Fibroblast of lung (primary cell): ENCODE measurements around the gene SETD9. TPM values are rescaled to one million over a fixed set of nuclear protein-coding genes. Genes with fewer than 3 reads are reported as not detected.
A peak's percentile ranks its signal among the peaks of the same experiment; 100 is the strongest.

Source experiments
- DNase-seq, 2 donors: peaks; one replicate each; pipeline versions ENCODE4 v3.0.0 to v3.0.0-alpha.2; 2010; ENCODE audit warnings: low read depth in 2 of 2
- H2AFZ ChIP-seq: 2 replicates; pipeline ENCODE4 v1.5.1; 2012; ENCODE audit warnings: low read length, control low read depth, inconsistent platforms
- H3K27ac ChIP-seq: 2 replicates; pipeline ENCODE4 v1.5.1; 2011; ENCODE audit warnings: low read length, control low read depth; ENCODE audit not compliant: insufficient read depth
- H3K27me3 ChIP-seq: 2 replicates; pipeline ENCODE4 v1.5.1; 2011; ENCODE audit warnings: mild to moderate bottlenecking, low read length; ENCODE audit not compliant: control insufficient read depth, insufficient read depth
- H3K36me3 ChIP-seq: 2 replicates; pipeline ENCODE4 v1.5.1; 2011; ENCODE audit warnings: low read length; ENCODE audit not compliant: control insufficient read depth, insufficient read depth
- H3K4me1 ChIP-seq: 2 replicates; pipeline ENCODE4 v1.5.1; 2011; ENCODE audit warnings: low read length; ENCODE audit not compliant: control insufficient read depth, insufficient read depth; ENCODE audit errors: extremely low read depth
- H3K4me2 ChIP-seq: 2 replicates; pipeline ENCODE4 v1.5.1; 2011; ENCODE audit warnings: low read length, control low read depth; ENCODE audit not compliant: insufficient read depth; ENCODE audit errors: extremely low read depth
- H3K4me3 ChIP-seq, 4 experiments: fragments of 200-600 bp in 1 of 4; sonication (generic) in 1 of 4; replicated peaks in 1 of 4; 2 replicates each; pipeline ENCODE4 v1.5.1; 2011 to 2016; ENCODE audit warnings: low read length in 4 of 4, low read depth in 3 of 4, mild to moderate bottlenecking in 3 of 4, control low read depth in 2 of 4, inconsistent platforms in 1 of 4, mixed read lengths in 1 of 4; ENCODE audit not compliant: insufficient read depth in 1 of 4; ENCODE audit errors: control extremely low read depth in 1 of 4
- H3K79me2 ChIP-seq: 2 replicates; pipeline ENCODE4 v1.5.1; 2012; ENCODE audit warnings: mild to moderate bottlenecking, low read length, inconsistent platforms; ENCODE audit not compliant: control insufficient read depth, insufficient read depth
- H3K9ac ChIP-seq: 2 replicates; pipeline ENCODE4 v1.5.1; 2011; ENCODE audit warnings: mild to moderate bottlenecking, low read length, control low read depth; ENCODE audit not compliant: insufficient read depth
- H3K9me3 ChIP-seq: 2 replicates; pipeline ENCODE4 v1.5.1; 2012; ENCODE audit warnings: low read depth, low read length; ENCODE audit not compliant: control insufficient read depth, insufficient read depth
- H4K20me1 ChIP-seq: 2 replicates; pipeline ENCODE4 v1.5.1; 2011; ENCODE audit warnings: low read length; ENCODE audit not compliant: control insufficient read depth, insufficient read depth; ENCODE audit errors: extremely low read depth
- EZH2 ChIP-seq: IDR thresholded peaks from 2 replicates; pipeline ENCODE4 v1.5.1; 2012; ENCODE audit warnings: low read length, control low read depth, mild to moderate bottlenecking; ENCODE audit errors: missing control alignments
- polyA plus RNA-seq, 2 donors: library from polyadenylated mRNA; depleted of rRNA in 1 of 2; stranded (reverse) in 1 of 2; unstranded in 1 of 2; fragments of >200 nt; gene quantifications; 2 replicates each; pipeline ENCODE4 v1.2.1, GENCODE V29; 2011 to 2012; ENCODE audit warnings: missing spikeins in 1 of 2
- total RNA-seq: library from RNA; depleted of rRNA; stranded (reverse); fragments of >200 nt; gene quantifications from 2 replicates; pipeline ENCODE4 v1.2.1, GENCODE V29; 2014
- TF ChIP-seq, protein P1 (sequence below), 2 donors: IDR thresholded peaks in 1 of 2; conservative IDR thresholded peaks in 1 of 2; 1 replicate in 1 of 2; 2 replicates in 1 of 2; pipeline ENCODE4 v1.5.1; 2011 to 2012; ENCODE audit warnings: low read length in 2 of 2, control low read depth in 1 of 2, inconsistent platforms in 1 of 2, low read depth in 1 of 2, mild to moderate bottlenecking in 1 of 2

SETD9 gene
- total and polyA plus RNA-seq, 2 donors (not counting 1 experiment from before 2014, with no cell fraction given), result 2.2 to 15.5 TPM

DNA sequence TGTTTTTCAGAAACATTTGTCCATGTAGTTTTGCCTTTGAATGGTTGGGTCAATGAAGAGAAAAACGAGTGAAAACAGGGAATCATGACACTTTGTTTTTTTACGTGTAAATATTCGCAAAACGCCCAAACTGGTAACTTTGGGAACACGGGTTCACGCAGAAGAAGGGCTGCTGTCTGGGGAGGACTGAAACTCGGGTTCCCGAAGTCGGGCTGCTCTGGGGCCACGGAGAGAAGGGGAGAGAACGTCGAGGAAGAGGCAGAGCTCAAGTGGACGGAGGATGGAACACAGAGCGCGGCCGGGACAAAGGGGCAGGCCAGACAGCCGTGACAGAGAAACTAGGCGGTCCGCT is 478 bp upstream of the SETD9 start:
- H3K27me3 ChIP-seq, result no peaks in the 10 kb centered on the region
- H3K4me2 ChIP-seq, result peak overlapping the region; percentile 77
- no peaks in the 10 kb centered on the region for H3K4me1 ChIP-seq
- no peaks in the 10 kb centered on the region for H3K9me3 ChIP-seq
- no peaks in the 10 kb centered on the region for H4K20me1 ChIP-seq
- H3K9ac ChIP-seq, result peak overlapping the region; percentile 84
- H3K36me3 ChIP-seq, result no peaks in the 10 kb centered on the region
- no peaks in the 10 kb centered on the region for H3K79me2 ChIP-seq
- H2AFZ ChIP-seq, result peak overlapping the region; percentile 99
- peak overlapping the region; percentile 90 for H3K27ac ChIP-seq
- TF ChIP-seq, protein P1, sequence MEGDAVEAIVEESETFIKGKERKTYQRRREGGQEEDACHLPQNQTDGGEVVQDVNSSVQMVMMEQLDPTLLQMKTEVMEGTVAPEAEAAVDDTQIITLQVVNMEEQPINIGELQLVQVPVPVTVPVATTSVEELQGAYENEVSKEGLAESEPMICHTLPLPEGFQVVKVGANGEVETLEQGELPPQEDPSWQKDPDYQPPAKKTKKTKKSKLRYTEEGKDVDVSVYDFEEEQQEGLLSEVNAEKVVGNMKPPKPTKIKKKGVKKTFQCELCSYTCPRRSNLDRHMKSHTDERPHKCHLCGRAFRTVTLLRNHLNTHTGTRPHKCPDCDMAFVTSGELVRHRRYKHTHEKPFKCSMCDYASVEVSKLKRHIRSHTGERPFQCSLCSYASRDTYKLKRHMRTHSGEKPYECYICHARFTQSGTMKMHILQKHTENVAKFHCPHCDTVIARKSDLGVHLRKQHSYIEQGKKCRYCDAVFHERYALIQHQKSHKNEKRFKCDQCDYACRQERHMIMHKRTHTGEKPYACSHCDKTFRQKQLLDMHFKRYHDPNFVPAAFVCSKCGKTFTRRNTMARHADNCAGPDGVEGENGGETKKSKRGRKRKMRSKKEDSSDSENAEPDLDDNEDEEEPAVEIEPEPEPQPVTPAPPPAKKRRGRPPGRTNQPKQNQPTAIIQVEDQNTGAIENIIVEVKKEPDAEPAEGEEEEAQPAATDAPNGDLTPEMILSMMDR (conservative IDR thresholded peaks at IDR 0.05 in 1 of 2, IDR thresholded peaks at IDR 0.05 in 1 of 2; ENCODE audit: low read depth in 1 of 2, low read length in 2 of 2), result no peak
- no peak for TF ChIP-seq EZH2
- DNase-seq, result peak in 1 of 2 donors; percentile 9
- peak overlapping the region; percentile 65 to 81 (median 73) for H3K4me3 ChIP-seq

DNA sequence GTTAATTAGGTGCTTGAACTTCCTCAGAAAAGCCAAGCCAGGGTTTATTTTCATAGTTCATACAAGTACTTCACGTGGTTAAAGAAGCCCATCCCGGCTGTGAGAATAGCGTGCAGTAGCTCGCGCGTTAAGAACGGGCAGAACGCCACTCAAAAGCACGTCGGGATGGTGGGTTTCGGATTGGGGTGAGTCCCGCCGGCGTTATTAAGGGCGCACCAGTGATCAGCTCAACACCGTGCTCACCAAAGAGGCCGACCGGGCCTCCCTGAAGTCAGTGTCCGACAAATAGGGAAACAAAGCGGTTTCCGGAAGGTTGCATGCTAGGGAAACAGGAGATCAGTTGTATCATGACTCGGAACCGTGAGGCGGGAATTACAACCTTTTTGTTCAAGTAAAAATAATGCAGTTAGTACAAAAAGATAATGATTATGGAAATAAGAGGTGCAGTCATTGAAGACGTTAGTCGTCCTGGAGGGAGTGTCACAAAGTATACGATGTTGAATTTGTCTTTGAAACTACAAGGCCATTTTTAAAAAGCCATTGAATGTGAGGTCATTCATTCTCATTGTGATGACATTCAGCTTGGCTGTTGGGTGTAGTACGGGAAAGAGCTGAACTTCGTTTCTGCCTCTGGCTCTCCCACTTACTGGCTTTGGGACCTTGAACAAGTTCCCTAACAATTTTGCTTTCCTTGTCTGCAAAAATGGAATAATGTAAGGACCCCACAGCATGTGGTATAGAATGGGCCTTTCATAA is 992 bp downstream of the SETD9 start:
- Histone ChIP-seq H3K4me3 (peak overlapping the region; percentile 64 to 92 (median 68)), H4K20me1 (no peaks in the 10 kb centered on the region), H3K79me2 (no peaks in the 10 kb centered on the region), H3K9me3 (no peaks in the 10 kb centered on the region), H3K4me1 (no peaks in the 10 kb centered on the region), H3K4me2 (peak overlapping the region; percentile 98), H3K27me3 (no peaks in the 10 kb centered on the region), H3K27ac (peak overlapping the region; percentile 93), H3K9ac (peak overlapping the region; percentile 67), H3K36me3 (no peaks in the 10 kb centered on the region), H2AFZ (peak overlapping the region; percentile 92)
- peak; percentile 45 to 52 for DNase-seq
- TF ChIP-seq EZH2, result no peak
- TF ChIP-seq, protein P1 (conservative IDR thresholded peaks at IDR 0.05 in 1 of 2, IDR thresholded peaks at IDR 0.05 in 1 of 2; ENCODE audit: low read depth in 1 of 2, low read length in 2 of 2), result no peak

DNA sequence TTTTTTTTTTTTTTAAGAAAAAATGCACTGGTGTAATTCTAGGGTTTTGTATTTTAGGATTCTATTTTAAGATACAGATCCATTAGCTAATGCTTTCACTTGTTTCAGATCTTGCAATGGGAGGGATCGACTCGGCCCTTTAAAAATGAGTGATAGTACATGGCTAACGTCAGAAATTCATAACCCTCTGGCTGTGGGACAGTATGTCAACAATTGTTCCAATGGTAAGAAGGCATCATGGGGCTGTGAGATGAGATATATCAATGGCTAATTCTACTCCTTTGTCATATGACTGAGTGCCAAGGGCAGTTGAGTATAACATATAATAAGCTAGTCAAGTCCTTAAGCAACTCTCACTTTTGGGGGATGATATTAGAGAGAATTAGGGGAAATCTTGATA is 4.4 kb downstream of the SETD9 start:
- Histone ChIP-seq H3K4me1 (no peaks in the 10 kb centered on the region), H4K20me1 (no peaks in the 10 kb centered on the region), H3K9me3 (no peaks in the 10 kb centered on the region), H3K4me3 (no peak overlapping the region), H3K27me3 (no peaks in the 10 kb centered on the region), H3K4me2 (no peak overlapping the region), H2AFZ (no peak overlapping the region), H3K36me3 (no peaks in the 10 kb centered on the region), H3K79me2 (no peaks in the 10 kb centered on the region), H3K27ac (no peak overlapping the region), H3K9ac (no peak overlapping the region)
- no peak for DNase-seq
- TF ChIP-seq, protein P1 (conservative IDR thresholded peaks at IDR 0.05 in 1 of 2, IDR thresholded peaks at IDR 0.05 in 1 of 2; ENCODE audit: low read depth in 1 of 2, low read length in 2 of 2), result no peak
- TF ChIP-seq EZH2, result no peak
